ENCODE results near the gene NCS1.
A peak's percentile ranks its signal among the peaks of the same experiment; 100 is the strongest.

GRCh38 chr9:130172161-130172857, at the start of gene NCS1:
- TF ChIP-seq CTCF (IDR thresholded peaks at IDR 0.05): no peak
- TF ChIP-seq POLR2AphosphoS5 (IDR thresholded peaks at IDR 0.05): peak in 1 of 2 donors; percentile 35
- TF ChIP-seq EP300 (IDR thresholded peaks at IDR 0.05): no peak

Data from esophagus muscularis mucosa (tissue), 4 donors.